Stimulated activated CD4-positive, alpha-beta T cell treated with anti-CD3 and anti-CD28 coated beads, Interleukin-12 subunit alpha, Interleukin-12 subunit beta, amount 100 ng/mL, for 24 hours (primary cell): Measurements from ENCODE around the gene PYROXD2.

ENCODE experiments used
- DNase-seq, 2 experiments: peaks; one replicate each; pipeline ENCODE4 v3.0.0-alpha.2; 2020; ENCODE audit warnings: low read depth in 2 of 2

Gene PYROXD2

DNA sequence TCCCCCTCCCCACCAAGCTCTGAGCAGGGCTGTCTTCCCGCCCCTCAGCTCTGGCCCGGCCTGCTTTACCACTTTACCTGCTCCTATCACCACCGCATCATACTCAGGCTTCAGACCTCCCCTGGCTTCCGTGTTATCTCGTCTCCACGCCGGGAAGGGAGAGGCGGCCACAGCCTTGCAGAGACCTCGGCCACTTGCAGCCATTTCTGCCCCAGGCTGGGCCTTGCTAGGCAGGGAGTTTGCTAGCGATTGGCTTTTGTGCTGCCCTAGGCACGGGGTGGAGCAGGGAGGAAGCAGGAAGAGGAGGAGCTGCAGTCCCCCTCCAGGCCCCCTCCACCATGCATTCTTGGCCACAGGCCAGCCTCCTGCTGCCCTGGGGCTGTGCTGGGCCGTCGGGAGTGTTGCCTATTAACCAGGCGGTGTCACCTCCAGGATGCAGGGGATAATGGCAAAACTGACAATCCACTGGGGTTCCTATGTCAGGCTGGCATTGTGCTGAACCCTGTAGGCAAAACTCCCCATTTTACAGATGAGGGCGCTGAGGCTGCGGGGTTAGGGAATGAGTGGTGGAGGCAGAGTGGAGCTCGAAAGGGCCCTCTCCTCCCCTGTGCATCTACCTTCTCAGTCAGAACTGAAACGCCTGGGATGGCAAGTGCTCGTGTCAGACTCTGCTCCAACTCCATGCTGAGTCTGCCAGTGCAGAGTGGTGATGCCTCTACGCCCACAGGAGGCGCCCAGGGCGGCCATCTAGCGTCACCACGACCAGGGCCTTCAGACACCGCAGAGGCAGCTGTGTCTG lies at the start of gene PYROXD2:
TSS of gene PYROXD2 (minus strand) at position 251 of the 799 bp plus-strand sequence. CDS start at position 204, 47 bp downstream.
- peak in 1 of 2 experiments; percentile 20 for DNase-seq

DNA sequence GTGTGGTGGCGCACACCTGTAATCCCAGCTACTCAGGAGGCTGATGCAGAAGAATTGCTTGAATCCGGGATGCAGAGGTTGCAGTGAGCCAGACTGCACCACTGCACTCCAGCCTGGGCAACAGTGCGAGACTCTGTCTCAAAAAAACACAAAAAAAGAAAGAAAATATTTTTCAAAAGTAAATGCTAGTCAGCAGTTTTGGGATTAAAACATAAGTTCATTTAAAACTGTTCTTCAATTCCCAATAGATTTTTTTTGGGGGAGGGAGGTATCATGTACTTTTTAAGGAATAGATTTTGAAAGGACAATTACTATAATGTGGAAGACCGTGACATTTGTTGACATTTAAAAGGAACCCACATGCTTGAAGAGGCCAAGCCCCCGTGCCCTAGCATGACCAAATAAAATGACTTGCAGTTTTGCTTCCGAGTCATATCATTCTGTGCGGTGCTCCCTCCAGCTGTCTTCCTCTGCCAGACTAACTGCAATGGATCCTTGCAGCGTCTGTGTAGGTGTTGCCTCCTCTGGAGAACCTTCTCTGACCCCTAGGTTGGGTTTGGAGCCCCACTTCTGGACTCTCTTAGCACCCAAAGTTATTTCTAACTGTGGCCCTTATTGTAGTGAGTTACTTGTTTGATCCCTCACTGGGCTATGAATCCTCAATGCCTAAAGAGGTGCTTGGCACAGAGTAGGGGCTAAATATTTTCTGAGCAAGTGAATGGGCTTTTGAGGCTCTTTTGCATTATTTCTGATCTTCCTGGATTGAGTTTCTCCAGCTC lies 49.2 kb upstream of the PYROXD2 start:
- DNase-seq = no peak

DNA sequence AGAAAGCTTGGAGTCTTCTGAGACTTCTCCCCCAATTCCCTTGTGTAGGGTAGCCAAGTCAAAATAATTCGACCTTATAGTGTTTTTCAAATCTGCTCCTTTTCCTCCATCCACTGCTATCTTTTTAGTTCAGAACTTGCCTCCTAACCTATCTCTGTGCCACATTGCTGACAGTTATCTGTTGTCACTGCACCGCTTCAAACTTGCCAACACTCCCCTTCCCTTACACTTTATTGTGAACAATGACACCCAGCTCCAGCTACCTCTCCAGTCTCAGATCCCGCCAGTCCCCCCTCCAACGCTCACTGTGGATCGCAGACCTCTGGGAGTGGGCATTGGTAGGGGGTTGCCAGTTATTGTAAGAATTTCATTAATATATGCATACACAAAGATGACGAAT lies 48.0 kb upstream of the PYROXD2 start:
- DNase-seq = no peak

DNA sequence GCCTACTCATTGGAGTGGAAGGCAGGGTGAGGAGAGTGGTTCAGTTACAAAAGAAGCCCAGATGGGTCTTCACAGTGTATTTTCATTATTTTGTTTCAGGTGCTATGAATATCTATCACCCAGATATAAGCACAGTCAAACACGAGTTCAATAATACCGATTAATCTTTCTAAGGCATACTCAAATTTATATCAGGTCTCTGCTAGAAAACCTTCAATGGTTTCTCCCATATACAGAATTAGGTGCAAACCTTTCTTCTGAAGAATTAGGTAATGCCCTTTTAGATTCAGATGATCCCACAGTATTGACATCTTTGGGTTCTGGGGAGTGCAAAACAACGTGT lies 46.5 kb upstream of the PYROXD2 start:
- DNase-seq = no peak

DNA sequence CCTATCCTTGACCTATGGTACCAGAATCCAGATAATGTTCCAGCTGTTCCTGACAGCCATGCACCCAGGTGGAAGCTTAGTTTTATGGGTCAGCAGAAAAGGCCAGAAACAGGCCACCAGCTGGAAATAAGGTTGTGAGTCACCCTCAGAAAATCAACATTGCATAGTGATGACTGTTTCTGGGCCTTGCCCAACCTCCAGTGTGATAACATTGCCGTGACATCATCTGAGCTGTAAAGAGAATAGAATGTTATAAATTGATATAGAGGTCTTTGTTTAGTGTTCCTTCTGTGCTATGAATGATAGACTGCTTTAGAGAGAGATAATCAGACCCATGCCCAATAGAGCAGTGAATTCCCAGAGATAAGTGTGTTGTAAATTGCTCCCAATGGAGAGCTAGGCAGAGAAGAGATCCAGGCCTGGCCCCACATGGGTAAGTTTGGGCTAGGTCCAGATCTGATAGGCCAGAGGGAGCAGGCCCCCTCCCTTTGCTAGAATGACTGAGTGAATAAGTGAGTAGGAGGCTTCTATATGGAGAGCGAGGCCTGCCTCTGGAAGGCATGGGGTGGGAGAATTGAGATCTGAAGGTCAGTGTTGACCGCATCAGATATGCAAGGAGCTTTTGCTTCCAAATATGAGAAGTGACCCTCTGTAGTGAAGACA lies 46.0 kb upstream of the PYROXD2 start:
- DNase-seq = no peak

DNA sequence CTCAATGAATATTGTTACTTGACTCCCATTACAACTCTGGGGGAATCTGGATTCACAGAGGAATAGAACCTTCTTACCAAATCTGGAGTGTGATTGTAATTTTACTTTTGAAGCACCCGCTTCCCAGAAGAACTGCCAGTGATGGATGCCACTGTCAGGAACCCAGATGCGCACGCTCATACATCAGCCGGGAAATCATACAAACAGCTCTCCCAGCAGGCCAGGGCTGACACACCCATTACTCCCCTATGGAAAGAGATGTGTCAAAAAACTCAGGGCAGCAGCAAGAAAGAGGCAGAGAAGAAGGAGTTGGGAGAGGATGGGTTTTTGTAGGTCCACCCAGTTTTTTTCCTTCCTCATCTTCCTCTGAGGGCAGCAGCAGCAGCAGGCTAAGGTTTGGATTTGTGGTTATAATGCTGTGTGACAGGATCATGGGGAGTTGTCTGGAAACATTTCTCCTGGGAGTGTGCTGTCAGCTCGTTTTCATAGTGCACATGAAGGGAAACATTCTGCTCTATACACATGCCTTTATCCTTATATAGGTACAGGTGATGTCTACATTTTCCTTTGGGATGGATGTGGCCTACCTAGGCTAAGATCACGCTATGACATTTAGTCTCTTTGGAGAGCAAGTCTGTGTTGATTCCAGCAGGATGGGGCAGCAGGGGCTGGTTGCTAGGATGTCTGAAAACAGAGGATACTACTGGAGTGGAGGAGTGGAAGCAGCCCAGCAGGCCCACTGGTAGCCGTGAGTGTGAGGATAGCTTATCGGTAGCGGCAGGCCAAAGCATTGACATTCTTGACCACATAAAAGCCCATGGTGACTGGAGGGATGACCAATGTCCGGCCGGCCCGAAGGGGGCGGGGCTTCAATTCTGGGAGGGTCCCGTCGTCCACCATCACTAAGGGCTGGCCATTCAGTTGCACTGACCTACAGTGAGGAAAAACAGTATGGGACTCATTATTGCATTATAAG lies 44.1 kb upstream of the PYROXD2 start:
- DNase-seq = no peak

DNA sequence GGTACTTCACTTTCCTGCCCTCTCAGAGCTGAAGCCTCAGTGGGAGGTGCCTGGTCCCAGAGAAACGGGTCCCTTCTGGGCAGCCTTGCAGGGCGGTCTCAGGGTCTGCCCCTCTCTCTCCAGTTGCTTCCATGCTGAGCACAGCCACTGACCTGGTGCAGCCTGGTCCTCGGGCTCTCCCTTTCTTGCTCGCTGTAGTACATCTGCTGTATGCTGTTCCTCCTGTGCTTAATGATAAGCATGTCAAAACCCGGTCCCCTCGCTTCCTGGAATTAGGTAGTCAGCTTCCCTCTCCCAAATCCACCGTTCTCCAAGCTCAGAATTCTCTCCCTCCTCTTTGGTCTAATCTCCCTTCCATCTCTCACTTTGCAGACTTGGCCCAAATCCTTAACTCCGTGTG lies 42.7 kb upstream of the PYROXD2 start:
- DNase-seq = no peak

DNA sequence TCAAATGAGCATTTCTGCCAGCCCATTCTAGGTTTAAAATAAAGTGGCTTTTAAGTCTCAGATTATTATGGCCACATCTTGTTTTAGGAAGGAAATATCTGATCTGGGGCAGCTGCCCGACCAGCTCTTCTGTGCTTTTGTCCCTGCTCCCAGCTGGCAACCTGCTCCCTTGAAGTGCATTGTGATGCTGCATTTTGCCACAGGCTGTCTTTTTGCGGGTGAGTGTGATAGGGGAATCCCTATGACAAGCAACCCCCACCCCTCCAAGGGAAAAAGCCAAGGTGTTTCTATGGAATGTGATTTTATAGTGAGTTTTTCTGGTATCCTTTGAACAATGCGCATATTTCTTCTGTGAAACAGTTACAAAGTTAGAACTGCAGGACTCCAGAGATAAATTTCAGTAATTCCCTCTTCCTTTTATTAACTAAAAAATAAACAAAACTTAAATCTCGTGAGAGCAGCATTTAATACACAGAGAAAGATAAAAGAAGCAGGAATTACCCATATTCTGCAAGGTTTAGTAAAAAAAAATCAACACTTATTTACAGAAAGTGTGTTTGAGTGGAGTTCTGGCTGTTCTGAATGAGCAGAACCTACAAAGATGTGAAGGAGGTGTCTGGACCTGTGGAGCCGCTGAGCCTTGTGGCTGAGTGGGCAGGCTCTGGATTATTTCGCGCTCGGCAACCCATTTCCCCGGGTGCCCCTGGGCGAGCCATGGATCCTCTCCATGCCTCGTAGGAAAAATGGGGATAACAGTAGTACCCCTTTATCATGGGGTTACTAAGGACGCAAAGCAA lies 41.9 kb upstream of the PYROXD2 start:
- no peak for DNase-seq

DNA sequence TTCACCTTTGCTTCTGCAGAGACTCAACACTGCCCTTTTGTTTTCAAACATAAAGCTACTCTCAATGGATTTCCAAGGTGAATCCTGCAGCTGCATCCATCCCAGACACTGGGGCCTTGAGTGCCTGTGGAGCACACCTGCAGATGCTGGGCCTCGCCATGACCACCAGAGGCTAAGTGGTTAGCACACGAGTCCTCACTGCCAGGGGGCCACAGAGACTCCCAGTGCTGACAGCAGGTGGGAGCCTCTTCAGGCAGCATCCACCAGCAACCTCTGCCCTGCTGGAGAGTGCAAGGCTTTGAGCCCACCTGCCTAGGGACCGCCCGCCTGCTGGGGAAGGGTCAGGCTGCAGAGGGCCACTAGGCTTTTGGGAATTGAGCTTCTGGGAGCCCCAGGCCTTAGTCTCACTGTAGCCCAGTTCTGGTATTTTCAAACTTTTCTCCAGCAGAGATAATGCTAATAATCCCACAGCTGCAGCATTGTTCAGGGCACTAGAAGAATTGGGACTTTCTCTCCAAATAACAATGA lies 41.1 kb upstream of the PYROXD2 start:
- no peak for DNase-seq

DNA sequence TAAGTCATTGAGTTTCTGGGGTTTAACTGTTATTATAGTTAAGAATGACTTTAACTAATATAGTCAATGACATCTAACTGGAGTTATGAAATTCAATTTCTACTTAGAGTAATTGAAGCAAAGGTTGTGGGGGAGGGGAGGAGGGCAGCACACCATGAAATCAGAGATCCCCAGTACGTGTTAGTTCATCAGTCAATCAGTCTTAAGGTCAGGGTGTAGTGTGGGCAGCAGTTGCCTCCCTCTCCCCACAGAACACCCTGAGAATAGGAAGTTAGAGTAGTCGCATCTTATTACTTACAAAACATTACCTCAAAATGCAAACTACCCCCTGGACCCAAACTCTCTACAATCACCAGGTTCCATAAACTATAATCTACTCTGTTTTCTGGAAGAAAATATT lies 38.7 kb upstream of the PYROXD2 start:
- no peak for DNase-seq

DNA sequence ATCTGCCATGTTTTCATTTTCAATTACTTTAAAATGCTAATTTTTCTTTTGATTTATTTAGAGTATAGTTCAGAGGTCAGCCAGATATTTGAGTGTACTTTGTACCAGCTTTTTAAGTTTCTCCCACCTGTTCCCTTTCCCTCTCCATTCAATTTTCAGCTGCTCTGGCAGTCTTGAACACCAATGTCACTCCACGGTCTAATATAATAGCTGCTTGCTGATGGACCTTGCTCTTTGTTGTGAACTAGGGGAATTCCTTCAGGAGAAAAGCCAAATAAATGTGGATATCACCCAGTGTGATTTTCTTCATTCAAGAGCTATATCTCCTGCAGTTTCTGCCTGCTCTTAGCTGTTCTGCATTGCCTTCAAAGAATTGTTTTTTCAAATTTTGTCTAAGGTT lies 35.6 kb upstream of the PYROXD2 start:
- no peak for DNase-seq

DNA sequence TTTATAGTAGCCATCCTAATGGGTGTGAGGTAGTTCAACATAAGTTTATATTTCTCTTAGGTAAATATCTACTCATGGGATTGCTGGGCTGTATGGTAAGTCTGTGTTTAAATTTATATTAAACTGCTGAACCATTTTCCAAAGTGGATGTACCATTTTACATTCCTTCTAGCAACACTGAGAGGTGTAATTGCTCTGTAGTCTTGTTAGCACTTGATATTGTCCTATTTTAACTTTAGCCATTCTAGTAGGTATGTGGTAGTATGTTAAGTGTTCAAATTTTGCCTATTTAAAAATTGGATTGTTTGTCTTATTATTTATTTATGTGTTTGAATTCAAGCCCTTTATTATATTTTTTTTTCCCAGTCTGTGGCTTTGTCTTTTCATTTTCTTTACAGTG lies 34.3 kb upstream of the PYROXD2 start:
- no peak for DNase-seq

DNA sequence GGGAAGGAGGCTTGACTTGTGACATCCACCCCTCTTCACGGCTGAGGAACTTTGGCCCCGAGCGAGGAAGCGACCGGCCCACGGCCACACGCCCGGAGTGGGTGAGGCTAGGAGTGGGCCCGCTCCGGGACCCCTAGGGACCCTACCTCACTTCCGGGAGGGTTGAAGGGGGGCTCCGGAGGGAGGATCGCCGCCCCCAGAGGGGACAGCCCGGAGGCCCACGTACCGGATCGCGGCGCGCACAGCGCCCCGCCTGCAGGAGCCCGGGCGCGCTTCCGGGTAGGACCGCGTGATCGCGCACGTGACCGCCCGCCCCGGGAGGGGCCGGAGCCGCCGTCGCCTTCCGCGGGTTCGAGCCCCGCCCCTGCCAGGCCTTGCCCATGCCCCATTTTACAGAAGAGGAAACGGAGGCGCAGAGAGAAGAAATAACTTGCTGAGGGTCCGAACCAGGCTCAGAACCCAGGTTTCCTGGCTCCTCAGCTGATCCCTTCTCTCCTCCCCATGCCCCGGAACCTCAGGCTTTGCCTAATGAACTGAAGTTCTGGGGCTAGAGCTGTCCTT lies 31.8 kb upstream of the PYROXD2 start, which contains the start of gene HPS1:
TSS of gene HPS1 (minus strand) at position 275 of the 561 bp plus-strand sequence. CDS start 3,695 bp downstream, outside the sequence.
- DNase-seq = peak; percentile 68 to 79

DNA sequence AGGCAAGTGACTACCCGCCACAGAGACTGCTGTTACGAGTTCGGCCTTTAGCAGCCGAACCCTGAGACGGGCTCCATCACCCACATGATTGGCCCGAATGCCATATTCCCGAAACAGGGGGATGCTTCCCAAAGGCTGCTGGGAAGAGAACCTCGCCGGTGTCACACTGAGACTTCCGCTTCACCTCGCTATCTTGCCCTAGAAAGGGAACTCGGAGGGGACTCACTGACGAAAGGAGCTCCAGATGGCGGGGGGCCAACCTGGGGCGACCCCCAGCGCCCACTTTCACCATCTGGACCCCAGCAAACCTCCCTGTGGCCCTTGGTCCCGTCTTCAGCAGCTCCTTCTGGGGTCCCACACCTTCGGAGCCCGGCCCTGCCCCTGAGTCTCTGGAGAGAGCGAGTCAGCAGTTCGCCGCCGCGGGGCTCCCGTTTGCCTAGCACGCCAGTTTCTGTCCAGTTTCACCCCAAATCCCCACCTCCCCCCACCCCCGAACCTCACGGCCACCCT lies 31.2 kb upstream of the PYROXD2 start:
- peak; percentile 14 to 26 for DNase-seq

DNA sequence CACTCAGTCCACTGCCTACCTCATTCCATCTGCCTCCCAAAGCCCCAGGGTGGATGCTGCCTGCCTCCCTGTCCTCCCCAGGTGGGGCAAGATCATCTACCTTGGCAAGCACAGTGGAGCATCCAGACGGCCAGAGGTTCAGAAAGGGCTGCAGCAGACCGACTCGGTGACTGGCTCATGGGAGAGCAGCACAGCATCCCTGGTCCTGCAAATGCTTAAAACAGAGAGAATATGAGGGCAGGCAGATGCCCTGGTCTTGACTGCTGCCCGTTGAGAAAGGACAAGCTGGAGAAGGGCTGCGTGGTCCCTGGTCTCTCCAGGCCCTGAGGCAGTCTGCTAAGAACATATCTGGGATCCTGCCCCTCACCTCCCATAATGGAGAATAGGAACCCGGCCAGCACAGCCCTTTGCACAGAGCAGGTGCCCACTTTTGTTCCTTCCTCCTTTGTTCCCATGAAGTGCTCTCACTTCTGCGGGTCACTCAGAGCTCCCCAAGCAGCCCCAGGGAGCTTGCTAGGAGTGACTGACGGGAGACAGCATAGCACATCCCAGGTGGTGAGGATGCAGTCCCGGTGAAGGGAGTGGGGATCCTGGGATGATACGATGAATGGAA lies 30.3 kb upstream of the PYROXD2 start:
- DNase-seq = no peak

DNA sequence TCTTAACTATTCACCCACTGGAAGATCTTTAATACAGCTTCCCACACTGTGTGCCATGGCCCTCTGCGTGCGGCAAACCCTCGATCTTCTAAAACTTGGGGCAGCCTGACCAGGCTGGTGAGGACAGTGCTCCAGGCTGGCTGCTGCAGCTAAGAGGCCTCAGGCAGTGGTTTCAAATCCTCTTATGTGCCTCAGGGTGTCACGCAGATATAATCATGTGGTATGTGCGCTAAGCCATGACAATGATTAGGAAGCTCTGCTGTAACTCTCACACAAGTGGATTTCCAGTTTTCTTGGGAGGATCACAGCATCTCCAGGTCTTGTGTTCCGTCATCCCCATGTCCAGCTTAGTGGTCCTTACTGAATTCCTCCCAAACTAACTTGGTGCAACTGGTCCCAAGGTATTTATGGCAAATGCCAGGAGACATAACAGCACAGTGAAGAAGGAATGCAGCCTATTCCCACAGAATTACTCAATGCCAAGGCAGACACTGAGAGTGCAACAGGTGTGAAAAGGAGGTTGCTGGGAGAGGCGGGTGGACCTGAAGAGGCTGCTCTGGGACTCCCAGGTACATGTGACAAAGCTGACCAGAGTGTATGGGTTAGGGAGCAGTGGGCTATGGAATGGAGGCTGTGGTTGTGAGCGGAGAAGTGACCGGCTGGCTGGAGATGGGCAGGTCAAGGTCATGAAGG lies 29.5 kb upstream of the PYROXD2 start:
- no peak for DNase-seq

DNA sequence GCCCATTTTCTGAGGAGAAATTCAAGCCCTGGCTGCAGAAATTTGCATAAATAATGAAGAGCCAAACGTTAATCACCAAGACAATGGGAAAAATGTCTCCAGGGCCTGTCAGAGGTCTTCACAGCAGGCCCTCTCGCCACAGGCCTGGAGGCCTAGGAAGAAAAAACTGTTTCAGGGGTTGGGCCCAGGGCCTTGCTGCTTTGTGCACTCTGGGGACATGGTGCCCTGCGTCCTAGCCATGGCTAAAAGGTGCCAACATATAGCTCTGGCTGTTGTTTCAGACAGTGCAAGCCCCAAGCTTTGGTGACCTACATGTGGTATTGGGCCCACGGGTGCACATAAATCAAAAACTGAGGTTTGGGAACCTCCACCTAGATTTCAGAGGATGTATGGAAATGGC lies 23.7 kb upstream of the PYROXD2 start:
- no peak for DNase-seq

DNA sequence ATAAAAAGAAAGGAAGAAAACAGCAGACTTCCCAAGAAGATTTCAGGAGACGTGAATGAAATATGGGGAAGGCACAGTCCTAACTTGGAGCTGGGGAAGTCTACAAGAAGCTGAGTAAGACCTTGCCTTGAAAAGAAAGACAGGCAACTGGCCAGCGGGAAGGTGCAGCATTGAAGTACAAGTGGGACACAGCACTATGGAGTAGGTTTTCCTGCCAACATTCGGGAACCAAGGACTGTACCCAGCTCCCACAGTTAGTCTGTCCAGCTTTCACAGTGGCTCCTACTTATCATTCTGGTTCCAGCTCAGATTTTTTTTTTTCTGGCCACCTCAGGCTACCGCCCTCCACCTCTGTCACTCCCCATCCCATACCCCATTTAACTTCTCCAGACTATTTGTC lies 21.7 kb upstream of the PYROXD2 start:
- DNase-seq = no peak

DNA sequence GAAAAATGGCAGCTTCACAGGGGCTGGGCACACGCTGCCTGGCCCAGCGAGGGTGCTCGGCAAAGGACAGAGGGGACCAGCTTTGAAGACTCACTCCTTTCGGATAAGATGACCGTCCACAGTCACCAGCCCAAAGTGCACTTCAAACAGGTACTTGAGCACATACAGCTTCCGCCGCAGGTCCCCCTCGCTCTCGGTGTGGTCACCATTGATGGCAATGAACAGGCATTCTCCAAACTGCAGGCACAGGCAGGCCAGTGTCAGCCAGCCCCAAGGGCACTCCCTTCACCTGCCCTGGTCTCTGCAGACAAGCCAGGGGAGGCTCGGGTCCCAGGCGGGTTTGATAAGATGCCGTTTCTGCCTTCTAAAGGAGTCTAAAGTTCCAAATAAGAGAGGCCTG lies 20.2 kb upstream of the PYROXD2 start:
- no peak for DNase-seq
